Neural cell (in vitro differentiated cells): Measurements from ENCODE around the gene CD2AP. TPM values are rescaled to one million over a fixed set of nuclear protein-coding genes. Genes with fewer than 3 reads are reported as not detected.
"Not testable (repeated sequence)": the region's sequence is repeated elsewhere in the genome, so short reads cannot be mapped to it uniquely, and the experiment has no call there.

Source experiments
- H2AFZ ChIP-seq: fragments of 200-600, 300-800 bp; sonication (generic), shearing (Covaris generic); 2 replicates; pipeline ENCODE4 v1.6.0; 2014; ENCODE audit warnings: low read depth, mild to moderate bottlenecking, antibody characterized with exemption, low read length, moderate library complexity
- H3F3A ChIP-seq: fragments of 200-600 bp; shearing (Covaris generic); 2 replicates; pipeline ENCODE4 v1.6.1; 2016; ENCODE audit warnings: mild to moderate bottlenecking, moderate library complexity, mixed read lengths, antibody characterized with exemption, low read length; ENCODE audit not compliant: insufficient read depth, poor library complexity, severe bottlenecking
- H3K27ac ChIP-seq: fragments of 200-600, 300-800 bp; sonication (generic), shearing (Covaris generic); 2 replicates; pipeline ENCODE4 v1.5.1; 2014; ENCODE audit warnings: mild to moderate bottlenecking, low read length, moderate library complexity
- H3K27me3 ChIP-seq: fragments of 300-800, 200-600 bp; sonication (generic), shearing (Covaris generic); 2 replicates; pipeline ENCODE4 v1.6.0; 2014; ENCODE audit warnings: mild to moderate bottlenecking, low read depth, low read length, moderate library complexity; ENCODE audit not compliant: insufficient read depth
- H3K36me3 ChIP-seq: fragments of 300-800, 200-600 bp; sonication (generic), shearing (Covaris generic); 2 replicates; pipeline ENCODE4 v1.5.1; 2014; ENCODE audit warnings: mild to moderate bottlenecking, antibody characterized with exemption, low read length, moderate library complexity; ENCODE audit not compliant: insufficient read depth
- H3K4me2 ChIP-seq: fragments of 300-800, 200-600 bp; sonication (generic), shearing (Covaris generic); 2 replicates; pipeline ENCODE4 v1.6.0; 2014; ENCODE audit warnings: mild to moderate bottlenecking, low read length
- H3K4me3 ChIP-seq: fragments of 300-800, 200-600 bp; sonication (generic), shearing (Covaris generic); 2 replicates; pipeline ENCODE4 v1.5.1; 2014; ENCODE audit warnings: mild to moderate bottlenecking, low read length, moderate library complexity
- H3K79me2 ChIP-seq: fragments of 200-600 bp; shearing (Covaris generic); replicated peaks from 2 replicates; pipeline ENCODE4 v1.6.0; 2014; ENCODE audit warnings: mild to moderate bottlenecking, low read length, moderate library complexity; ENCODE audit not compliant: insufficient read depth
- H3K9ac ChIP-seq: fragments of 300-800, 200-600 bp; sonication (generic), shearing (Covaris generic); 2 replicates; pipeline ENCODE4 v1.6.1; 2016; ENCODE audit warnings: mild to moderate bottlenecking, low read length, mixed read lengths
- H3K9me2 ChIP-seq: fragments of 200-600 bp; shearing (Covaris generic); 2 replicates; pipeline ENCODE4 v1.6.1; 2016; ENCODE audit warnings: mild to moderate bottlenecking, low read length, mixed read lengths; ENCODE audit not compliant: insufficient read depth
- H3K9me3 ChIP-seq: fragments of 200-600, 300-800 bp; sonication (generic), shearing (Covaris generic); 2 replicates; pipeline ENCODE4 v1.6.1; 2016; ENCODE audit warnings: mild to moderate bottlenecking, mixed run types, low read length, moderate library complexity, mixed read lengths
- H4K20me1 ChIP-seq: fragments of 200-600 bp; shearing (Covaris generic); 2 replicates; pipeline ENCODE4 v1.6.1; 2016; ENCODE audit warnings: mild to moderate bottlenecking, mixed run types; ENCODE audit not compliant: insufficient read depth
- CTCF ChIP-seq: fragments of 450-650 bp; IDR thresholded peaks from 2 replicates; pipeline ENCODE4 v1.5.1; 2014; ENCODE audit warnings: antibody characterized with exemption, mild to moderate bottlenecking, moderate library complexity; ENCODE audit not compliant: poor library complexity, severe bottlenecking
- EP300 ChIP-seq: fragments of 450-650 bp; conservative IDR thresholded peaks from 2 replicates; pipeline ENCODE4 v1.6.1; 2014; ENCODE audit warnings: antibody characterized with exemption, mild to moderate bottlenecking, moderate library complexity; ENCODE audit not compliant: poor library complexity, severe bottlenecking
- EZH2 ChIP-seq: fragments of 200-600, 300-800 bp; shearing (Covaris generic), sonication (generic); IDR thresholded peaks from 2 replicates; pipeline ENCODE4 v1.6.1; 2014; ENCODE audit warnings: antibody characterized with exemption, low read length, borderline replicate concordance, mild to moderate bottlenecking; ENCODE audit not compliant: insufficient read depth, poor library complexity, severe bottlenecking
- MXI1 ChIP-seq: fragments of 450-650 bp; conservative IDR thresholded peaks from 2 replicates; pipeline ENCODE4 v1.6.1; 2014; ENCODE audit warnings: antibody characterized with exemption, mild to moderate bottlenecking; ENCODE audit not compliant: poor library complexity, severe bottlenecking
- POLR2AphosphoS5 ChIP-seq: IDR thresholded peaks from 2 replicates; pipeline ENCODE4 v1.6.1; 2012
- RAD21 ChIP-seq: fragments of 450-650 bp; conservative IDR thresholded peaks from 2 replicates; pipeline ENCODE4 v1.6.1; 2014; ENCODE audit warnings: antibody characterized with exemption, mild to moderate bottlenecking, moderate library complexity
- REST ChIP-seq: IDR thresholded peaks from 2 replicates; pipeline ENCODE4 v1.6.1; 2012; ENCODE audit warnings: borderline replicate concordance
- SMC3 ChIP-seq: fragments of 450-650 bp; conservative IDR thresholded peaks from 2 replicates; pipeline ENCODE4 v1.6.1; 2014; ENCODE audit warnings: antibody characterized with exemption, mild to moderate bottlenecking, moderate library complexity; ENCODE audit not compliant: poor library complexity
- TAF1 ChIP-seq: IDR thresholded peaks from 2 replicates; pipeline ENCODE4 v1.6.1; 2012; ENCODE audit warnings: low read depth
- polyA plus RNA-seq: library from polyadenylated mRNA; depleted of rRNA; stranded (reverse); fragments of >200 nt; gene quantifications from 2 replicates; pipeline ENCODE4 v1.2.3, GENCODE V29; 2014

The CD2AP gene
- polyA plus RNA-seq, 1 donor from 2014 or later = 16.8 TPM

GRCh38 chr6:47552319-47552718, 74.7 kb downstream of the CD2AP start:
- H3K9me3 ChIP-seq = no peaks in the 10 kb centered on the region
- no peaks in the 10 kb centered on the region for H3K36me3 ChIP-seq
- H3K9ac ChIP-seq = no peak overlapping the region
- no peaks in the 10 kb centered on the region for H4K20me1 ChIP-seq
- H3K79me2 ChIP-seq = no peaks in the 10 kb centered on the region
- H2AFZ ChIP-seq = no peak overlapping the region
- no peak overlapping the region for H3K27ac ChIP-seq
- no peaks in the 10 kb centered on the region for H3K27me3 ChIP-seq
- no peaks in the 10 kb centered on the region for H3K9me2 ChIP-seq
- no peak overlapping the region for H3K4me3 ChIP-seq
- H3F3A ChIP-seq = no peaks in the 10 kb centered on the region
- TF ChIP-seq EP300 = no peak
- TF ChIP-seq MXI1 = no peak
- no peak for TF ChIP-seq REST
- TF ChIP-seq CTCF = no peak
- TF ChIP-seq POLR2AphosphoS5 = no peak
- no peak for TF ChIP-seq EZH2
- no peak for TF ChIP-seq TAF1
- no peak for TF ChIP-seq SMC3
- no peak for TF ChIP-seq RAD21
- H3K4me2 ChIP-seq = no peak overlapping the region

- H3K4me2 ChIP-seq, H2AFZ ChIP-seq, H3K27ac ChIP-seq, H3K79me2 ChIP-seq, H3K9me3 ChIP-seq, H3K9ac ChIP-seq, H3K9me2 ChIP-seq, H3F3A ChIP-seq, H3K36me3 ChIP-seq, H3K27me3 ChIP-seq, H4K20me1 ChIP-seq, H3K4me3 ChIP-seq: not testable (repeated sequence)
Measured at GRCh38 chr6:47553243-47553642, 75.7 kb downstream of the CD2AP start.

GRCh38 chr6:47556459-47556858, 78.9 kb downstream of the CD2AP start:
- H3K4me2 ChIP-seq, H3K79me2 ChIP-seq, H3K9me3 ChIP-seq, H3K27ac ChIP-seq, H4K20me1 ChIP-seq, H3K4me3 ChIP-seq, H3K9ac ChIP-seq, H3K27me3 ChIP-seq, H3K36me3 ChIP-seq, H2AFZ ChIP-seq, H3F3A ChIP-seq, H3K9me2 ChIP-seq: not testable (repeated sequence)
